OCI-LY1 (cell line): ENCODE measurements around the gene CCDC91.

Experiments used
- H2AFZ ChIP-seq: fragments of 200-600 bp; sonication (generic), shearing (Covaris generic); 2 replicates; pipeline ENCODE4 v1.6.0; 2014; ENCODE audit warnings: antibody characterized with exemption, mild to moderate bottlenecking, low read length
- H3F3A ChIP-seq: fragments of 200-600 bp; sonication (generic), shearing (Covaris generic); 2 replicates; pipeline ENCODE4 v1.6.0; 2014; ENCODE audit warnings: mild to moderate bottlenecking, antibody characterized with exemption, low read length, moderate library complexity; ENCODE audit not compliant: insufficient read depth
- H3K27ac ChIP-seq: fragments of 200-600 bp; sonication (generic); 2 replicates; pipeline ENCODE4 v1.5.1; 2014; ENCODE audit warnings: low read length, mixed run types, mild to moderate bottlenecking, low read depth; ENCODE audit not compliant: poor library complexity, severe bottlenecking
- H3K27me3 ChIP-seq: fragments of 200-600 bp; sonication (generic); 2 replicates; pipeline ENCODE4 v1.6.0; 2014; ENCODE audit warnings: antibody characterized with exemption, mild to moderate bottlenecking, low read length, moderate library complexity; ENCODE audit not compliant: insufficient read depth
- H3K36me3 ChIP-seq: fragments of 200-600 bp; sonication (generic); 2 replicates; pipeline ENCODE4 v1.6.1; 2014; ENCODE audit warnings: mild to moderate bottlenecking, antibody characterized with exemption, low read length, moderate library complexity, mixed read lengths; ENCODE audit not compliant: insufficient read depth
- H3K4me1 ChIP-seq: fragments of 200-600 bp; sonication (generic); 2 replicates; pipeline ENCODE4 v1.5.1; 2014; ENCODE audit warnings: mild to moderate bottlenecking, low read length, moderate library complexity; ENCODE audit not compliant: insufficient read depth, severe bottlenecking
- H3K4me2 ChIP-seq: fragments of 200-600 bp; sonication (generic), shearing (Covaris generic); 2 replicates; pipeline ENCODE4 v1.6.1; 2014; ENCODE audit warnings: low read length
- H3K4me3 ChIP-seq: fragments of 200-600 bp; sonication (generic); 2 replicates; pipeline ENCODE4 v1.5.1; 2014; ENCODE audit warnings: low read length, low read depth, mild to moderate bottlenecking, mixed read lengths; ENCODE audit not compliant: poor library complexity, severe bottlenecking
- H3K79me2 ChIP-seq: fragments of 200-600 bp; shearing (Covaris generic); 2 replicates; pipeline ENCODE4 v1.6.1; 2016; ENCODE audit warnings: mixed run types, low read length, mixed read lengths; ENCODE audit not compliant: insufficient read depth
- H3K9ac ChIP-seq: fragments of 200-600 bp; sonication (generic), shearing (Covaris generic); 2 replicates; pipeline ENCODE4 v1.6.1; 2014; ENCODE audit warnings: mild to moderate bottlenecking, low read length, mixed read lengths
- H3K9me2 ChIP-seq: fragments of 200-600 bp; sonication (generic), shearing (Covaris generic); 2 replicates; pipeline ENCODE4 v1.6.1; 2014; ENCODE audit warnings: low read depth, mild to moderate bottlenecking, low read length, mixed read lengths
- H3K9me3 ChIP-seq: fragments of 200-600 bp; shearing (Covaris generic); 2 replicates; pipeline ENCODE4 v1.6.1; 2014; ENCODE audit warnings: low read length, mixed read lengths
- H4K20me1 ChIP-seq: fragments of 200-600 bp; sonication (generic), shearing (Covaris generic); 2 replicates; pipeline ENCODE4 v1.6.0; 2016; ENCODE audit warnings: mild to moderate bottlenecking, low read length; ENCODE audit not compliant: insufficient read depth
- EZH2 ChIP-seq: fragments of 200-600 bp; sonication (generic), shearing (Covaris generic); IDR thresholded peaks from 2 replicates; pipeline ENCODE4 v1.8.0; 2017; ENCODE audit warnings: borderline replicate concordance, mixed run types, mild to moderate bottlenecking, antibody characterized with exemption, low read length, moderate library complexity, mixed read lengths
- TF ChIP-seq, protein P1 (sequence below): fragments of 200-600 bp; sonication (generic), shearing (Covaris generic); IDR thresholded peaks from 2 replicates; pipeline ENCODE4 v1.5.1; 2017; ENCODE audit warnings: mild to moderate bottlenecking, antibody characterized with exemption, low read length, moderate library complexity, mixed read lengths

Gene CCDC91

DNA sequence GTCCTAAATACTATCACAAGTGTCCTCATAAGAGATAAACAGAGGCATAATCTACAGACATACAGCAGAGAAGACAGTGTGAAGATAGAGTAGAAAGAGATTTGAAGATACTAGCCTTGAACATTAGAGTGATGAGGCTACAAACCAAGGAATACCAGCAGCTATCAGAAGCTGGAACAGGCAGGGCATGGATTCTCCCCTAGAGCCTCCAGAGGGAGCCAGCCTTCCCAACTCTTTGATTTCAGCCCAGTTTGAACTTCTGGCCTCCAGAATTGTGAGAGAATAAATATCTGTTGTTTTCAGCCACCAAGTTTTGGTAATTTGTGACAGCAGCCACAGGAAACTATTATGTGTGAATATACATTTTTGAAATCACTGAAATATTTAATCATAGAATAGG is 47.2 kb downstream of the CCDC91 start:
- Histone ChIP-seq H3K27me3 (no peaks in the 10 kb centered on the region), H3K4me1 (peaks cover 5% of the 10 kb centered on the region), H3K9ac (no peak overlapping the region), H2AFZ (no peak overlapping the region), H3F3A (no peaks in the 10 kb centered on the region), H3K27ac (no peak overlapping the region), H3K9me3 (no peaks in the 10 kb centered on the region), H3K9me2 (no peaks in the 10 kb centered on the region), H3K4me3 (no peak overlapping the region), H3K4me2 (no peak overlapping the region), H4K20me1 (no peaks in the 10 kb centered on the region), H3K36me3 (no peaks in the 10 kb centered on the region), H3K79me2 (peaks cover 4% of the 10 kb centered on the region; the same call in 1 of the 2 replicates)
- TF ChIP-seq, protein P1, sequence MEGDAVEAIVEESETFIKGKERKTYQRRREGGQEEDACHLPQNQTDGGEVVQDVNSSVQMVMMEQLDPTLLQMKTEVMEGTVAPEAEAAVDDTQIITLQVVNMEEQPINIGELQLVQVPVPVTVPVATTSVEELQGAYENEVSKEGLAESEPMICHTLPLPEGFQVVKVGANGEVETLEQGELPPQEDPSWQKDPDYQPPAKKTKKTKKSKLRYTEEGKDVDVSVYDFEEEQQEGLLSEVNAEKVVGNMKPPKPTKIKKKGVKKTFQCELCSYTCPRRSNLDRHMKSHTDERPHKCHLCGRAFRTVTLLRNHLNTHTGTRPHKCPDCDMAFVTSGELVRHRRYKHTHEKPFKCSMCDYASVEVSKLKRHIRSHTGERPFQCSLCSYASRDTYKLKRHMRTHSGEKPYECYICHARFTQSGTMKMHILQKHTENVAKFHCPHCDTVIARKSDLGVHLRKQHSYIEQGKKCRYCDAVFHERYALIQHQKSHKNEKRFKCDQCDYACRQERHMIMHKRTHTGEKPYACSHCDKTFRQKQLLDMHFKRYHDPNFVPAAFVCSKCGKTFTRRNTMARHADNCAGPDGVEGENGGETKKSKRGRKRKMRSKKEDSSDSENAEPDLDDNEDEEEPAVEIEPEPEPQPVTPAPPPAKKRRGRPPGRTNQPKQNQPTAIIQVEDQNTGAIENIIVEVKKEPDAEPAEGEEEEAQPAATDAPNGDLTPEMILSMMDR, result no peak
- no peak for TF ChIP-seq EZH2

DNA sequence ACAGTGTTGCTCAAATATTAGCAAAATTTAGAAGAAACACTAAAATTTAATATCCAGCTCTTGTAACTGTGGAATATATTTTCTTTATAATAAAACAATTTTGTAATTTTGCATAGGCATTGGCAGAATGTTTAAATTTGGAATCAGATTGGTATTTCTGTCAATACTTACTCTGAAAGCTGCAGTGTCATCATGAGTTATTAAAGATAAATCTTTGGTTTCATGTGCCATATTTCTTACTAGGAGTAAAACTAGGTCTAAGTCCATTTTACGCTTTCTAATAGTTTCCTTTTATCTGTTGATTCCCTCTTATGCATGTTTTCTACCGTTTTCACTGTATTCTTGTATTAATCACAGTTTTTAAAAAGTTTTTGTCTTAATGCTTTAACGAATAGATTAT is 49.7 kb downstream of the CCDC91 start:
- no peaks in the 10 kb centered on the region for H3K27me3 ChIP-seq
- H3K4me1 ChIP-seq, result peaks cover 2% of the 10 kb centered on the region
- H2AFZ ChIP-seq, result no peak overlapping the region
- no peaks in the 10 kb centered on the region for H3K9me2 ChIP-seq
- no peak overlapping the region for H3K4me2 ChIP-seq
- H3F3A ChIP-seq, result no peaks in the 10 kb centered on the region
- no peaks in the 10 kb centered on the region for H4K20me1 ChIP-seq
- H3K9me3 ChIP-seq, result no peaks in the 10 kb centered on the region
- no peak overlapping the region for H3K9ac ChIP-seq
- H3K27ac ChIP-seq, result no peak overlapping the region
- H3K79me2 ChIP-seq, result 0 out of 2 replicates have a peak, but pooled peaks cover 4% of the 10 kb centered on the region
- TF ChIP-seq, protein P1, result no peak
- TF ChIP-seq EZH2, result no peak
- H3K4me3 ChIP-seq, result no peak overlapping the region
- H3K36me3 ChIP-seq, result no peaks in the 10 kb centered on the region

DNA sequence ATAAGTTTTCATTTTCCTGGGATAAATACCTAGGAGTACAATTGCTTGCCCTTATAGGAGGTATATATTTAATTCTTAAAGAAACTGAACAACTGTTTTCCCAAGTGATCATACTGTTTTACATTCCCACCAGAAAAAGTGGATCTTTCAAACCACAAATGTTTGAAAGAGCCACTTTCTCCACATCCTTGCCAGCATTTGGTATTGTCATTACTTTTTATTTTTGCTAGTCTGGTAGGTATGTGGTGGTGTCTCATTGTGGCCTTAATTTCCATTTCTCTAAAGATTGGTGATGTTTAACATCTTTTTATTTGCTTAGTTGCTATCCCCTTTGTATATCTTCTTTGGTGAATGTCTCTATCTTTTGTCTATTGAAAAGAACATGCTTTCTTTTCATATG is 50.6 kb downstream of the CCDC91 start:
- Histone ChIP-seq H3K36me3 (no peaks in the 10 kb centered on the region), H3K27me3 (no peaks in the 10 kb centered on the region), H3K4me2 (no peak overlapping the region), H3K4me3 (no peak overlapping the region), H2AFZ (no peak overlapping the region), H3K4me1 (no peaks in the 10 kb centered on the region), H3K27ac (no peak overlapping the region), H3F3A (no peaks in the 10 kb centered on the region), H3K9ac (no peak overlapping the region), H3K9me2 (no peaks in the 10 kb centered on the region), H3K79me2 (no peaks in the 10 kb centered on the region), H3K9me3 (no peaks in the 10 kb centered on the region), H4K20me1 (no peaks in the 10 kb centered on the region)
- TF ChIP-seq EZH2, result no peak
- TF ChIP-seq, protein P1, result no peak
